GM18907 (cell line): Measurements from ENCODE around the gene IZUMO2.

Experiments
- ATAC-seq: cut with Tn5 transposase; IDR thresholded peaks from one replicate; pipeline ENCODE4 v1.9.1; 2021; ENCODE audit warnings: mild to moderate bottlenecking, moderate library complexity; ENCODE audit not compliant: unreplicated experiment

IZUMO2 gene

DNA sequence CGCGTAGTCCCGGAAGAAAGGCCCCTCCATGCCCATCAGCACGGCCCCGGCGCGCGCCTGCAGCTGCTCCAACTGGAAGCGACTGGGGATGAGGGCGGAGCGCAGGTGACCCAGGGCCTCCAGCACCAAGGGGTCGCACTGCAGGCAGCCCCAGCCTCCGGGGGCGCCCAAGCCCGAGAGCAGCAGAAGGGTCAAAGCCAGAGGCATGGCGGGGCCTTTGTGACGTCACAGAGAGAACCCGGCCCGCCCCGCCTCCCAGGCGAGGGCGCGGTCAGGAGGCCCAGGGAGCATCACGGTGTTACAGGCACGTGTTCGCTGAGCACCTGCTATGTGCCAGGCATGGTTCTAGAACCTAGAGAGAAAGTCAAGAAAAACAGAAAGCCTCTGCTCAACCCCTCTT is at the start of gene IZUMO2:
Gene IZUMO2 (minus strand): TSS at position 294 of the 400 bp plus-strand sequence. CDS start 87 bp downstream, at position 207.
- ATAC-seq: no peak

DNA sequence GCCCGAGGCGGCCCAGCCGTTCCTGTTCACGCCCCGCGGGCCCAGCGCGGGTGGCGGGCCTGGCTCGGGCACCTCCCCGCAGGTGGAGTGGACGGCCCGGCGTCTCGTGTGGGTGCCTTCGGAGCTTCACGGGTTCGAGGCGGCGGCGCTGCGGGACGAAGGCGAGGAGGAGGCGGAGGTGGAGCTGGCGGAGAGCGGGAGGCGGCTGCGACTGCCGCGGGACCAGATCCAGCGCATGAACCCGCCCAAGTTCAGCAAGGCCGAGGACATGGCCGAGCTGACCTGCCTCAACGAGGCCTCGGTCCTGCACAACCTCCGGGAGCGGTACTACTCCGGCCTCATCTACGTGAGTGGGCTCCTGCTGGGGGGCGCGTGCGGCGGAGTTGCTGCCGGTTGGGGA is 47.3 kb upstream of the IZUMO2 start:
- ATAC-seq: no peak

DNA sequence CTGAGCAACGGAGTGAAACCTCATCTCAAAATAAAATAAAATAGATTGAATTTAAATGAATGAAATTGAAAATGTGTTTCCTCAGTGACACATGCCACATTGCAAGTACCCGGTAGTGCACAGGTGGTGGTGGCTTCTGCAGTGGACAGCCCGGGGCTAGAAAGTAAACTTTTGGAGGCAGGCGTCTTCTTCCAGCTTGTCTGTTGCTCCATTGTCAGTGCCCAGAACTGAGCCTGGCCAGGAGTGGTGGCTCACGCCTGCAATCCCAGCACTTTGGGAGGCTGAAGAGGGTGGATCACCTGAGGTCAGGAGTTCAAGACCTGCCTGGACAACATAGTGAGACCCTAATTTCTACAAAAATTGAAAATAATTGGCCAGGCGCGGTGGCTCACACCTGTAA is 46.0 kb upstream of the IZUMO2 start:
- ATAC-seq: no peak

DNA sequence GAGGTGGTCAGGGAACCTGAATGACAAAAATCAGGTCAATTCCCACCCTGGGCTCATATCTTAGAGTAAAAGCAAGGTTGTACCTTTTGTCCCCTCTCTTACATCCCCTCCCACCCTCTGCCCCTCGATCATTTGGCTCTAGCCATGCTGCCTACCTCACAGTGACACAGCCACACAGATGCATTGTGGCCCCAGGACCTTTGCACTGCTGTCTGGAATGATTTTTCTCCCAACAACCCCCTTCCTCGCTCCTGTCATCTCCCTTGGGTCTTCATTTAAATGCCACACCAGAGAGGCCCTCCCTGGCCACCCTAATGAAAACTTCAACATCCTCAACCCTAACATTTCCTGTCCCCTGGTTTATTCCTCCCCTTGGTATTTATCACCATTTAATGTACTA is 44.6 kb upstream of the IZUMO2 start:
- ATAC-seq: no peak

DNA sequence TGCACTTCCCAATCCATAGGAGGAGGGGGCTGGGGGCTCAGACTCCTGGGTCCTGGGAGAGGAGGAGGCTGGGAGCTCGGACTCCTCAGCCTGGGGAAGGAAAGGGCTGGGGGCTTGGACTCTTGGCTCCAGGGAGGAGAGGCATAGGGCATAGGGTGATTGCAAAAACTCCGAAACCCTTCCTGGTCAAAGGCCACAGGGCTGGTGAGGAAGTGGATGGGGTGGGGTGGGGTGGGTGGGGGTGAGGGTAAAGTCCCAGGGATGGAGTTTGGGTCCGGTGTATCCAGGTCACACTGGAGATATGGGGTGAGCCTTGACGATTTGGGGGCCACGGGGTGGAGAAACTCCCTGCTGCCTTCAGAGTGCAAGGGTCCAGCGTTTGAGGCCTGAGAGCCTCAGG is 43.1 kb upstream of the IZUMO2 start:
- ATAC-seq: no peak

DNA sequence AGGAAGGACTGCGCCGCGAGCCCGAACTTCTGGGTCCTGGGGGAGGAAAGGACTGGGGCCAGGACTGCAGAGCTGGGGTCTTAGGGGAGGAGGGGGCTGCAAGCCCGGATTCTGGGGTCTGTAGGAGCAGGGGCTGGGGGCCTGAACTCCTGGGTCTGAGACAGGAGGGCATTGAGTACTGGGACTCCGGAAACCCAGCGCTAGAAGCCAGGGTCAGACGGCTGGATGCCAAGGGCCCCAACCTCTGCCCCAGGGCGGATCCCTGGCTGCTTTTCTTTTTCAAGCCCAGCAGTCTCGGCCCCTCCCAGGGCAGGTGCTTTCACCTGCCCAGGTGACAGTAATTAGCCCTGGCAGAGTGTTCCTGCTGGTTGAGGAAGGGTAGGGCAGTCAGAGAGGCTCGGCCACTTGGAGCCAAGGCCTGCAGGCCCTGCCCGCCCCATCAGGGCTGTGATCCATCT is 42.6 kb upstream of the IZUMO2 start:
- ATAC-seq: no peak

DNA sequence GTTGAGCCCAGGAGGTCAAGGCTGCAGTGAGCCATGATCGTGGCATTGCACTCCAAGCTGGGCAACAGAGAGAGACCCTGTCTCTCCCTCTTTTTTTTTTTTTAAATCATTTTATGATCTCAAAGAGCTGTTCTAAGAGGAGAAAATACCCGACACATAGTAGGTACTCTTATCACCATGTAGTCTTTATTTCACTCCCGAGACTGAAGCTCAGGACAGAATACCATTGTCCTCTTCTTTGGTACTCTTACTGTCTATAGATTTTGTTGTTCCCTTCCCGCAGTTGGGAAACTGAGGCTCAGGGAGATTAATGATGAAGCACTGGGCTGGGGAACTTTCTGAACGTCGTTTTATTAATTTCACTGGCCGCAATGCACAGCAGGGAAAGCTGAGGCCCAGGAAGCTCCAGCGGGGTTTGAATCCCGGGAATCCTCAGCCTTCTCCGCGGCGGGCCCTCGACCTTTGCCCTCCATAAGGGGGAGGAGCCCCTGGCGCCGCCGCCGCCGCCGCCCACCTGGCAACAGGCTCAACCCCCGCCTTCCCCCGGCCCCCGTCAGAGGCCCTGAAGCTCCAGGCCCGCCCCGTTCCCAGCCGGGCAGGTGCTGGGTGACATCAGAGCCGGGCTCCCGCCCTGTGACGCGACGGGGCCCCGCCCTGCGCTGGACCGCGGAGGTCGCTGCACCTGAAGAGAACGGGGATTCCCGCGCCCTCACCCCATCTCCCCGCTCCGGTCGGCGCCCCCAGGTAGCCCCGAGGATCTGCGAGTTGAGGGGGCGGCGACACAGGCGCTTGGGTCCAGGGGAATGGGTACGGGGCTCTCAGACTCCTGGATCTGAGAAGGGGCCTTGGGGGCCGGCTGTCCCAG is 42.0 kb upstream of the IZUMO2 start:
- no peak for ATAC-seq

DNA sequence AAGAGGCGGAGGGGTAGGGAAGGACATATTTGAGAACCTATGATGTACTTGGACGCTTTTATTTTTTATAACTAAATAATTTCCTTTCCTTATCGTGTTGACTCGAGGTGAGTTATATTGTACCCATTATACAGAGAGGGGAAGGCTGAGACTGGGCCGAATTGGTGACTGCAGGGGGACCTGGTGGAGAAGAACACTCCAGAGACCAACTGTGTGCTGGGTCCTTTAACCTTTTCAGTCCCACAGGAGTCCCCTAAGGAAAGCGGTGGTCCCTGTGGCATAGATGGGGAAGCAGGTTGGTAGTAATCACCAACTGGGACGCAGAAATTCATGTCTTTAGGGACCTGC is 41.0 kb upstream of the IZUMO2 start:
- ATAC-seq: no peak

DNA sequence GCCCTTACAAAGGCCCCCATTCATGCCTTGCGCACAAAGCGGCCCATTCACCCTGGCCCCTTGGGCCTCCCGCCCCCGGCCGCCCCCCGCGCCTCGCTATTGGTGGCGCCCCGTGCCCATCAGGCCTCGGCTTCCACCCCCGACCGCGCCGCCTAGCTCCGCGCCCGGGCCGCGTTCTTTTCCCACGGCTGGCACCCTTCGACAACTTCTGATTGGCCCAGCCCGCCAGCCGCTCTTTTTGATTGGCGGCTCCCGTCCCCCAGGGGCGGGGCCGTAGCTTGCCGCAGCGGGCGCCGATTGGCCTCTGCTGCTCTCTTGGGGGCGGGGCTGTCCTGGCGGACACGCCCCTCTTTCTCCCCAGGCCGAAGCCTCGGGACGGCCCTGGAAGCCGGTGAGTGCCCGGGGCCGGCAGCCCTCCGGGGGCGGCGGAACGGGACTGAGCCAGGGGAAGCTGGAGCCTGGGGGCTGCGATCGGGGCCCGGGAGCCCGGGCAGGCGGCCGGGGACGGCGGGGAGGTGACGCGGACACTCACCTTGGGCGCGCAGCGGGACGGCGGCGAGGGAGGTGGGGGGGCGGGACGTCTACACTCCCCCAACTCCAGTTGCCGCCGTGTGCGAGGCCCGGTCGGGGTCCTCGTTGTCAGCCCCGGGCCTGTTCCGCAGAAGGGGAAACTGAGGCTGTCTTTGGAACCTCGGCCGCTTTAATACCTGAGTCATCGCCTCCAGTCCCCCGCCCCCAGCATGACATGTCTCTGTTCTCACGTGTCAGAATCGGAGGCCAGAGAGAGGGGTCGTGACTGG is 40.4 kb upstream of the IZUMO2 start, which contains the start of gene MYH14:
Gene MYH14 (plus strand): TSS at position 342 of the 800 bp plus-strand sequence. CDS start 6,744 bp downstream, outside the sequence.
- ATAC-seq: no peak

DNA sequence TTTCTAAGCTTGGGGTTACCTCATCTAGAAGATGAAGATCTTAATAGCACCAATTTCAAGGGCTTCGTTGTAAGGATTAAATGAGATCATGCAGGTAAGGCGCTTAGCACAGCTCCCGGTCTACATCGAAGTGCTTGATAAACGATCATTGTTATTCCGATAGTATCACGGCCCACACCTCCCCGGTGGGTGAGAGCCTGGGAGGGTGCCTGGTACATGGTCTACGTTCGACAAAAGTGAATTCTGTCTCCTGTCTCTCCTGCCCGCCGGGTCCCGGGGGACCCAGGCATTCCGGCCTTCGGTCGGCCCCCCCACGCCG is 39.8 kb upstream of the IZUMO2 start:
- ATAC-seq: no peak

DNA sequence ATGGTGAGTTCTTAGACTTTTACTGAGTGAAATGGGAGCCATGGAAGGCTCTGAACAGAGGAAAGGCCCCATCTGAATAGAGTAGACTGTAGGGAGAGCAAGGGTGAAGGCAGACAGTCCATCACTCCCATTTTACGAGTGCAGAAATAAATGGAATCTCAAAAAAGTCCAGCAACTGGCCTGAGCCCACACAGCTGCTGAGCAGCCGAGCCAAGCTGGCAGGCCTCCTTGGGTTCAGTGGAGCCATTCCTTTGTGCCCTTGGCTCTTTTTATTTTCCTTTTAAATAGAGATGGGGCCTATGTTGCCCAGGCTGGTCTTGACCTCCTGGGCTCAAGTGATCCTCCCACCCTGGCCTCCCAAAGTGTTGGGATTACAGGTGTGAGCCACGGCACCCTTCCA is 39.3 kb upstream of the IZUMO2 start:
- ATAC-seq: no peak

DNA sequence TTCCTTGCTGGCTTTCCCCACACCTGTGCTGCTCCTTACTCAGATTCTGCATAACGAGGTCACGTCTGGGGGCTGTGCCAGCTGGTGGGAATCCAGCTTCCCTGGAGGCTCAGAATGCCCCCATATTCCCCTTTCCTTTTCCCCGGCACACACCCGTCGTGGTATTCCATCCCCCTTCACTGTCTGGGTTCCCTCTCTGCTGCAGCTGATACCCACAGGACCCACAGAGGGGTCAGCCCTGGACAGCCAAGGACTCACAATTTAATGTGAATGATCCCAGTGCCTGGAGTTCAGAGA is 36.1 kb upstream of the IZUMO2 start:
- ATAC-seq: no peak

DNA sequence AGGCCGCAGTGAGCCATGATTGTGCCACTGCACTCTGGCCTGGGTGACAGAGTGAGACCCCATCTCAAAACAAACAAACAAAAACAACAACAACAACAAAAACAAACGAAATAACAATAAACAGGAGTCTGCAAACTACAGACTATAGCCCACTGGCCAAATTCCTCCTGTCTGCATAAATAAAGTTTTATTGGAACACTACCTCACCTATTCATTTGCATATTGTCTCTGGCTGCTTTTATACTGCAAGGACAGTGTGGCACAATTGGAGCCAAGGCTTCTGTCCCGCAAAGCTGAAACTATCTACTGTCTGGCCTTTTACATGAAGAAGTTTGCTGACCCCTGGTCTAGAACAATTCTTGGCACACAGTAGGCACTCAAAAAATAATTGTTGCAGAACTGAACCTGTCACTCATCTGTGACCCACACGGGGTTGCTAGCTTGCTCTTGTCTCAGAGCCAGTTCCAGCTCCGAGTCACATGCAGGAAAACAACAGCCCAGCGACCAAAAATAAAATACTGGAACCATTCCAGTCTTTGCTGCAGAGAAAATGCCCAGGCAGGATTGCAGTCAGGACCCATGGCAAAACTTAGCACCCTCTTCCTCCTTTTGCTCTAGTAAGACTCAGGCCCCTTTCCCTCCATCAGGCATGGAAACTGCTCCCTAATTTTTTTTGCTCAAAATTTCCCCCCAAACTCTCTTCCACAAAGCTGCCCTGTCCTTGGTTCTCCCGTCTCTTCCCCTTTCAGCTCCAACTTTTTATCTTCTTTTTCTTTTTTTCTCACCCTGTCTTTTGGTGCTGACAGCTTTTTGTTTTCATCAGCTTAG is 35.6 kb upstream of the IZUMO2 start:
- no peak for ATAC-seq

DNA sequence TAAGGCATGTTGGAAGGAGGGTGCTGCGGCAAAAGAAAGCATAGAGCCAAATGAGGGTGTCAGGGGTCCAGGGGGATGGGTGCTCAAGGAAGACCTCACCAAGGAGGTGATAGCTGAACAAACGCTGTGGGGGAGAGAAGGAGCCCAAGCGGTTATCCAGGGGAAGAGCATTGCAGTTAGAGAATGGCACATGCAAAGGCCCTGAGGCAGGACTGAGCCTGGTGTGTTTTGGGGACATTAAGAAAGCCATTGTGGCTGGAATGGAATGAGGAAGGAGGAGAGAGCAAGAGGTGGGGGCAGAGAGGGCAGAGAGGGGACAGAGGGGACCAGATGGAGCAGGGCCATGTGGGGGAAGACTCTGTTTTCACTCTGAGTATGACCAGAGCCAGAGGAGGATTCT is 34.3 kb upstream of the IZUMO2 start:
- ATAC-seq: no peak

DNA sequence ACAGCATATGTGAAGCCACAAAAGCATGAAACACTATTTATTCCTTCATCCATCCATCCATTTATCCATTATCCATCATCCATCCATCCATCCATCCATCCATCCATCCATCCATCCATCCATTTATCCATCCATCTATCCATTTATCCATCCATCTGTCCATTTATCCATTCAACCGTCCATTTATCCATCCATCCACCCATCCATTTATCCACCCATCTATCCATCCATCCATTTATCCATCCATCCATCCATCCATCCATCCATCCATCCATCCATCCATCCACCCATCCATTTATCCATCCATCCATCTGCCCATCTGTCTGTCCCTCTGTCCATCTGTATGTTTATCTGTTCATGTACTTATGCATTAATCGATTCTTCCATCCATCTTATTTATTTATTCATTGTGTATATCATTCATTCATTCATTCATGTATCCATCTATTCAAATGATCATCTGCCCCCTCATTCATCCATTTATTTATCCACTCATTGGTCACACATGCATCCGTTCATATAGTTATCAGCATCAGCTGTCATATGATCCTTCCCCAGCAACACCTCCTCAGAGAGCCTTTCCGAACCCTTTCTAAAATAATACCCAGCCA is 33.3 kb upstream of the IZUMO2 start:
- no peak for ATAC-seq

DNA sequence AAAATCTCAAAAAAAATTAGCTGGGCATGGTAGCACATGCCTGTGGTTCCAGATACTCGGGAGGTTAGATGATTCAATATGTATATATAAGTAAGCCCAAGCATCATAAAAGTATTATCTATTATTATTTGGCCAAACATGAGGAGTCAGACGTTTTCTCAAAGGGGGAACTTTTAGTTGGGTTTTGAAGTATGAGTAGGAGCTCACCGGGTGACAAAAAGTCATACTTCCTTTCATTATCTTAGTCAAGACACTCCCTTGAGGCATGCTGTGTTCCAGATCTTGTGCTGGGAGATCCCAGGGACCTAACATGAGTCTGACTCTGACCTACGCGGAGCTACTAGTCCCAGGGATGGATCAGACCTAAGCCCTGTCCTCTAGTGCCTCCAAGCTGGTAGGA is 32.1 kb upstream of the IZUMO2 start:
- ATAC-seq: no peak

DNA sequence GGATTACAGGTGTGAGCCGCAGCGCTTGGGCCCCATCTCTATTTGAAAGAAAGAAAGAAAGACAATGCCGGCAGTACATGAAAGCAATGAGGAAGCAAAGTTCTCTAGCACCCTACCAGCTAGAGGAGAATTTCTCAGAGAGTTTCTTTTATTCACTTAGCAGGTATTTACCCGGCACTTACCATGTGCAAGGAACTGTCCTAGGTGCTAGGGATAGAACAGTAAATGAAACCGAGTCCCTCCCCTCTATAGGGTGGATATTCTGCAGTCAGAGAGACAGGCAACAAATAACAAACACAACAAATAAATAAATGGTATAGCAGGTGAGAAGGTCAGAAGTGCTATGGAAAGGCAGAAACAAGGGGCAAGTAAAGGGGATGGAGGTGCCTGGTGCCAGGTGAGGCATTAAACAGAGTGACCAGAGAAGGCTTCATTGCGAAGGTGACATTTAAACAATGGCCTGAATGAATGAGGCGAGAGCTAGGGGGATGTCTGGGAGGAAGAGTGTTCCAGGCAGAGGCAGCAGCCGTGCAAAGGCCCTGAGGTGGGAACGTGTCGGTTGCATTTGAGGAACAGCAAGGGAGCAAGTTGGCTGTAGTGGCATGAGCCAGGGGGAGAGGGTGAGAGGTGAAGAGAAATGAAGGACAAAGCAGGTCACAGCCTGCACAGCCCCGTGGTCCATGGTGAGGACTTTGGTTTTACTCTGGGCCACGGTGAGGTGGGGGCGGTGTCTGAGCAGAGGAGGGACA is 29.6 kb upstream of the IZUMO2 start:
- no peak for ATAC-seq

DNA sequence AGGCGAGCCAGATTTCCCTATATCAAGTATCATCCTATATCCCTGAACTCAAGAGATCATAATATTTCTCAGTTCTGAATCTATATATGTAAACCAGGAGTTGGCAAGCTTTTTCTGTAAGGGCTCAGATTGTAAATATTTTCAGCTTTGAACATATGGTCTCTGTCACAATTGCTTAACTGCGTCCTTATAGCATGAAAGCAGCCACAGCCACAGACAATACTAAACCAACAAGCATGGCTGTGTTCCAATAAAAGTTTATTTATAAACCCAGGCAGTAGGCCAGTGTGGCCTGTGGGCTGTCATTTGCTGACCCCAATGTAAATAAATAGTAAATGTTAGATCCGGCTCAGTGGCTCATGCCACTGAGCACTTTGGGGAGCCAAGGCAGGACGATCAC is 28.1 kb upstream of the IZUMO2 start:
- no peak for ATAC-seq

DNA sequence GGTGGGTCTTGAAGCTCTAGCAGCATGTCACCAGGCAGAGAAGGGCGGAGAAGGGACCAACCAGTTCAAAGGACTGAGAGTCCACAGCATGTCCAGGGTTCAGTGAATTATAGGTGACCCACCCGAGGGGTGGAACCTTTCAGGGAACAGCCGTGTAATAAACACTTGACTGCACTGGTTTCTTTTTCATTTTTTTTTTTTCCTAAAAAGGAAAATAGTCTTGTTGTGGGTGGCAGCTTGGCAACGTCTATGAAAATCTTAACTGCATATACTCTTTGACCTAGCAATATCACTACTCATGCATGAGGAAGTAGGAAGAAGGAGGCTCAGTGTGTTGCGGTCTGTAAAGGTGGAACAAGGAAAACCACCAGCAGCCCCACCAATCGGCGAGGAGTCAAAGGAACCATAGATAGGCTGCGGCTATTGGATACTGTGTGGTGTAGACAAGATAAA is 27.4 kb upstream of the IZUMO2 start:
- ATAC-seq: no peak

DNA sequence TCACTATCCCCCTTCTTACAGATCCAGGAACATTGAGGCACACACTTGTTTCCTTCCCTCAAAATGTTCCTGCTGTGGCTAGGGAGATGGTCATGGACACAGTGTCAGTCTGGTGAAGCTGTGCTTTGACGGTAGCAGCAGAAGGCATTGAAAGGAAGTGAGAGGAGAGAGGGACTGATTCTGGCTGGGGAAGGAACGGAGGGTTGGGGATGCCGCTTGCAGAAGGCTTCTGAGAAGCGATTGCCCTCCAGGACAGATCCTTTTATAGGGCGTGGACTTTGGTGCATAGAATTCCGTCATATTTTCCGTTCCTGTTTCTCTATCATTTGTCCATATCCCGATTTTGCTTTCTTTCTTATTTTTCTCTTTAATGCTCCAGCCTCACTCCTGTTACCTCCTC is 26.2 kb upstream of the IZUMO2 start:
- no peak for ATAC-seq
